K562 (cell line): ENCODE data around the gene TADA2A. TPM values are rescaled to one million over a fixed set of nuclear protein-coding genes. Genes with fewer than 3 reads are reported as not detected.

Experiments
- DDX20 ChIP-seq: fragments of 450-650 bp; IDR thresholded peaks from 2 replicates; pipeline ENCODE4 v1.6.1; 2016; ENCODE audit warnings: missing genetic modification characterization, low read depth, mild to moderate bottlenecking, missing compliant biosample characterization, moderate library complexity
- DEAF1 ChIP-seq: fragments of 450-650 bp; formaldehyde crosslinking; IDR thresholded peaks from 2 replicates; pipeline ENCODE4 v1.4.0; 2020; ENCODE audit warnings: mild to moderate bottlenecking, moderate library complexity
- DPF2 ChIP-seq: fragments of 450-650 bp; IDR thresholded peaks from 2 replicates; pipeline ENCODE4 v1.6.1; 2016
- HDAC2 ChIP-seq: fragments of 450-650 bp; IDR thresholded peaks from 2 replicates; pipeline ENCODE4 v1.6.1; 2016; ENCODE audit warnings: mild to moderate bottlenecking
- MCM5 ChIP-seq: fragments of 450-650 bp; IDR thresholded peaks from 2 replicates; pipeline ENCODE4 v1.6.1; 2016; ENCODE audit warnings: low read depth
- MIER1 ChIP-seq: fragments of 450-650 bp; IDR thresholded peaks from 2 replicates; pipeline ENCODE4 v1.6.1; 2016; ENCODE audit warnings: antibody characterized with exemption, mild to moderate bottlenecking, low read depth
- NKRF ChIP-seq: fragments of 450-650 bp; IDR thresholded peaks from 2 replicates; pipeline ENCODE4 v1.6.1; 2016; ENCODE audit warnings: borderline replicate concordance
- NR2C2 ChIP-seq, 2 experiments: fragments of 200-800 bp in 1 of 2; sonication (Bioruptor generic) in 1 of 2; sonication (generic) in 1 of 2; formaldehyde crosslinking in 1 of 2; IDR thresholded peaks; 2 replicates each; pipeline versions ENCODE4 v1.6.1 to v1.8.0; 2016 to 2022; ENCODE audit warnings: mild to moderate bottlenecking in 1 of 2, missing compliant biosample characterization in 1 of 2, missing genetic modification characterization in 1 of 2, missing genetic modification reagents in 1 of 2
- PURB ChIP-seq: sonication (generic); formaldehyde crosslinking; IDR thresholded peaks from 2 replicates; pipeline ENCODE4 v1.9.0; 2021; ENCODE audit warnings: low read depth, mild to moderate bottlenecking, missing genetic modification reagents
- SMARCA4 ChIP-seq: fragments of 450-650 bp; IDR thresholded peaks from 2 replicates; pipeline ENCODE4 v1.6.1; 2016
- SMARCE1 ChIP-seq: fragments of 450-650 bp; IDR thresholded peaks from 2 replicates; pipeline ENCODE4 v1.7.1; 2016; ENCODE audit warnings: mild to moderate bottlenecking
- SREBF2 ChIP-seq: sonication (generic); formaldehyde crosslinking; IDR thresholded peaks from 2 replicates; pipeline ENCODE4 v1.4.0; 2020; ENCODE audit warnings: mild to moderate bottlenecking, missing genetic modification reagents
- SRSF1 ChIP-seq: fragments of 200-400 bp; formaldehyde crosslinking; IDR thresholded peaks from 2 replicates; pipeline ENCODE4 v1.6.1; 2017; ENCODE audit warnings: mild to moderate bottlenecking, low read depth, low read length, moderate library complexity
- TAF1 ChIP-seq: IDR thresholded peaks from 2 replicates; pipeline ENCODE4 v1.6.1; 2011; ENCODE audit warnings: mild to moderate bottlenecking, low read length, moderate library complexity; ENCODE audit not compliant: insufficient read depth, control insufficient read depth, severe bottlenecking; ENCODE audit errors: extremely low read depth
- THAP12 ChIP-seq: fragments of 250-450 bp; sonication (Bioruptor Pico); IDR thresholded peaks from 2 replicates; pipeline ENCODE4 v1.9.0; 2021; ENCODE audit warnings: mild to moderate bottlenecking, inconsistent platforms
- YY1 ChIP-seq, 3 experiments: IDR thresholded peaks; 2 replicates each; pipeline ENCODE4 v1.6.1; 2011; ENCODE audit warnings: low read length in 2 of 3, mild to moderate bottlenecking in 2 of 3, moderate library complexity in 2 of 3, borderline replicate concordance in 1 of 3, control low read depth in 1 of 3, low read depth in 1 of 3; ENCODE audit not compliant: insufficient read depth in 3 of 3, insufficient replicate concordance in 2 of 3, control insufficient read depth in 1 of 3, insufficient read length in 1 of 3; ENCODE audit errors: extremely low read depth in 1 of 3
- ZBTB2 ChIP-seq: fragments of 450-650 bp; IDR thresholded peaks from 2 replicates; pipeline ENCODE4 v1.6.1; 2016; ENCODE audit warnings: antibody characterized with exemption
- ZNF263 ChIP-seq: sonication (generic); formaldehyde crosslinking; IDR thresholded peaks from 2 replicates; pipeline ENCODE4 v1.8.0; 2022; ENCODE audit warnings: mild to moderate bottlenecking, missing genetic modification reagents, borderline replicate concordance
- ZNF764 ChIP-seq: fragments of 250-450 bp; sonication (Bioruptor Pico); IDR thresholded peaks from 2 replicates; pipeline ENCODE4 v1.4.0; 2020; ENCODE audit warnings: low read depth, mild to moderate bottlenecking, moderate library complexity
- polyA plus RNA-seq, 8 experiments: library from polyadenylated mRNA; depleted of rRNA in 4 of 8; stranded (reverse) in 5 of 8; unstranded in 3 of 8; fragments of >200 nt; fragmentation: Nextera tagmentation in 2 of 8; fragmentation: Illumina TruSeq in 1 of 8; extraction: Ambion mirVana in 2 of 8; extraction: Trizol in 1 of 8; gene quantifications; 2 replicates each; pipeline versions ENCODE4 v1.2.1 to v1.2.3, GENCODE V29; 2011 to 2014; ENCODE audit warnings: inconsistent platforms in 1 of 8, missing spikeins in 1 of 8
- total RNA-seq, 7 experiments: library from RNA; depleted of rRNA in 6 of 7; stranded (reverse); fragments of >200 nt in 6 of 7; fragmentation: Illumina TruSeq in 2 of 7; extraction: Trizol in 2 of 7; gene quantifications; 2 replicates each; pipeline versions ENCODE4 v1.2.1 to v1.2.3, GENCODE V29; 2011 to 2021; ENCODE audit warnings: low replicate concordance in 1 of 7

The TADA2A gene
- total and polyA plus RNA-seq, 9 of the 15 experiments (the other 6 are each of a cell fraction or from before 2014, with no cell fraction given), result 13.8 to 37.7 (median 25.0) TPM

GRCh38 chr17:37406635-37407461, at the start of gene TADA2A, which contains the start of gene ACACA (continued):
- TF ChIP-seq NKRF, result no peak
- no peak for TF ChIP-seq SMARCE1
- no peak for TF ChIP-seq DPF2
- no peak for TF ChIP-seq MCM5
- TF ChIP-seq PURB (CRISPR knock-in tag), result no peak
- no peak for TF ChIP-seq SREBF2 (CRISPR knock-in tag)
- 0 out of 2 replicates have a peak, but pooled peaks have one; percentile 18 for TF ChIP-seq NR2C2 (CRISPR knock-in tag; IDR thresholded peaks at IDR 0.05)
- peak; percentile 87 for TF ChIP-seq NR2C2 (tag; IDR thresholded peaks at IDR 0.05)
- TF ChIP-seq ZNF263, result no peak
- TF ChIP-seq ZBTB2, result no peak
- TF ChIP-seq HDAC2, result no peak
- TF ChIP-seq MIER1, result no peak
- peak in 2 of 3 experiments; percentile 80 to 88 for TF ChIP-seq YY1 (IDR thresholded peaks at IDR 0.05; ENCODE audit: borderline replicate concordance in 1 of 3, control insufficient read depth in 1 of 3, extremely low read depth in 1 of 3, insufficient read depth in 3 of 3, insufficient read length in 1 of 3, insufficient replicate concordance in 2 of 3, low read depth in 1 of 3, low read length in 2 of 3)
- no peak for TF ChIP-seq ZNF764 (CRISPR knock-in tag)
- no peak for TF ChIP-seq SRSF1
- peak; percentile 93 for TF ChIP-seq TAF1
- TF ChIP-seq DEAF1 (CRISPR knock-in tag), result no peak
- TF ChIP-seq THAP12 (CRISPR knock-in tag), result no peak
- TF ChIP-seq DDX20, result no peak
- TF ChIP-seq SMARCA4, result no peak
